Measurements from ENCODE around the gene CLIC4. TPM values are rescaled to one million over a fixed set of nuclear protein-coding genes. Genes with fewer than 3 reads are reported as not detected.

CLIC4 gene
- total and polyA plus RNA-seq, 10 of the 15 experiments (the other 5 are each of a cell fraction or from before 2014, with no cell fraction given), result 20.4 to 107 (median 69.6) TPM

DNA sequence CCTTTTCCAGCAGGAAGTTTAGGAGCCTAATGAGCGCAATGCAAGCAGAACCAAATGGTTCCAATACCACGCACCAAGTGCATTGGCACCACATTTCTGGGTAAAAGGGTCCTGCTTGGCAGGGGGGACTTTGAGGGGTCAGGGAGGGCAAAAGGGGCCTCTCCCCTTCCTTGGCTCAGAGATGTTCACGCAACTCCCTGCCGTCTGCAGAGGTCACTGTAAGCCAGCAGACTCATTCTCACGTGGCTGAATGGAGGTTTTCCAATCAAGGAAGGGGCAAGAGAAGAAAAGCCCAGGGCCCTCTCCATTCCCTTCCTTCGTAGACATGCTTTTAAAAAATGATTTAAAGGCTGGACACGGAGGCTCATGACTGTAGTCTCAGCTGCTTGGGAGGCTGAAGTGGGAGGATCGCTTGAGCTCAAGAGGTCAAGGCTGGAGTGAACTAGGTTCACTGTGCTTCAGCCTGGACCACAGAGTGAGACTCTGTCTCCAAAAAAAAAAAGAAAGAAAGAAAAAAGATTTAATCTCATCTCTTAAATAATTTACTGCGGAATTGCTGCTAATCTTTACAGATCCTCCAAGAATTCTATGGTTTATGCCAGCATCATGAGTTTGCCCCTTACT is 104.5 kb downstream of the CLIC4 start:
- Histone ChIP-seq H3K4me3 (no peak overlapping the region), H3K9ac (ENCODE audit: control insufficient read depth, insufficient read depth, low read length) (no peak overlapping the region), H3K27me3 (replicated peaks in 1 of 2; ENCODE audit: control insufficient read depth in 2 of 2, insufficient read depth in 2 of 2, low read length in 1 of 2) (no peaks in the 10 kb centered on the region), H3K27ac (ENCODE audit: control insufficient read depth, insufficient read depth) (no peak overlapping the region), H3K9me3 (replicated peaks; ENCODE audit: control insufficient read depth, insufficient read depth, low read length) (no peaks in the 10 kb centered on the region), H4K20me1 (ENCODE audit: control insufficient read depth, insufficient read depth) (no peaks in the 10 kb centered on the region), H3K4me1 (ENCODE audit: control insufficient read depth, insufficient read depth, low read length) (no peaks in the 10 kb centered on the region), H2AFZ (ENCODE audit: control insufficient read depth, low read depth, low read length) (no peak overlapping the region), H3K4me2 (ENCODE audit: control insufficient read depth, insufficient read depth) (no peak overlapping the region), H3K36me3 (ENCODE audit: control insufficient read depth in 2 of 2, insufficient read depth in 2 of 2, low read length in 1 of 2) (no peaks in the 10 kb centered on the region), H3K79me2 (ENCODE audit: control insufficient read depth, insufficient read depth, low read length) (no peaks in the 10 kb centered on the region)
- in situ Hi-C loops (cut with MboI), result loop anchor here (5.0 kb wide), 3 partner anchors 188 to 358 kb away; no protein-coding TSS in a partner anchor
- ATAC-seq, result no peak
- ChIA-PET RAD21 (ENCODE audit: unreplicated experiment) (interaction anchor here (0.7 to 4.8 kb wide), 18 partner anchors 47 to 650 kb away, joined by 3 to 60 read pairs (median 4); partner anchors contain the start of gene CLIC4), CTCF (interaction anchor here (0.7 to 10.6 kb wide), 28 partner anchors 13 to 435 kb away, joined by 3 to 133 read pairs (median 4); partner anchors contain the start of genes CLIC4, NIPAL3 and RUNX3), POLR2A (interaction anchor here (0.6 to 2.8 kb wide), 8 partner anchors 15 to 251 kb away, joined by 3 to 19 read pairs (median 4); no protein-coding TSS in a partner anchor), SMC1A (ENCODE audit: uncharacterized antibody, unreplicated experiment) (interaction anchor here (0.6 to 6.3 kb wide), 25 partner anchors 10 to 390 kb away, joined by 3 to 69 read pairs (median 6); partner anchors contain the start of gene RUNX3)
- BruUV-seq (replicated peaks), result no TSS peak
- 50% methylated on average over 9 of the region's 9 CpGs for WGBS (ENCODE audit: insufficient coverage, insufficient replicate concordance, low lambda C conversion rate, missing lambda C conversion rate)
- FAIRE-seq, result no peak
- DNase-seq (ENCODE audit: low read depth, low spot score), result no peak
- intact Hi-C loops (cut with micrococcal nuclease; ENCODE audit: unreplicated experiment), result loop anchor here (2.0 to 5.0 kb wide), 2 partner anchors 49 to 83 kb away; partner anchors contain the start of gene RUNX3
- TF ChIP-seq NRF1 (conservative IDR thresholded peaks at IDR 0.05; ENCODE audit: low read depth, low read length) (no peak), E4F1 (IDR thresholded peaks at IDR 0.05; ENCODE audit: borderline replicate concordance, partially characterized antibody) (no peak), POLR2AphosphoS5 (IDR thresholded peaks at IDR 0.05; ENCODE audit: low read length) (no peak), TBL1XR1 (IDR thresholded peaks at IDR 0.05; ENCODE audit: low read depth, low read length) (no peak), RAD21 (IDR thresholded peaks at IDR 0.05; ENCODE audit: insufficient read depth, low read depth, low read length) (peak; percentile 91), IKZF1 (conservative IDR thresholded peaks at IDR 0.05) (peak; percentile 29; the same call in 1 of the 2 replicates), ATF3 (IDR thresholded peaks at IDR 0.05; ENCODE audit: borderline replicate concordance, extremely low read depth, low read depth, low read length) (no peak), TARDBP (IDR thresholded peaks at IDR 0.05; ENCODE audit: borderline replicate concordance) (no peak), E2F4 (IDR thresholded peaks at IDR 0.05; ENCODE audit: low read depth, low read length) (no peak), RB1 (IDR thresholded peaks at IDR 0.05; ENCODE audit: borderline replicate concordance) (no peak), MYB (IDR thresholded peaks at IDR 0.05; ENCODE audit: borderline replicate concordance, low read depth, low read length) (no peak), SREBF2 (IDR thresholded peaks at IDR 0.05; ENCODE audit: low read length) (no peak), ESRRA (IDR thresholded peaks at IDR 0.05; ENCODE audit: low read length) (no peak)
- TF ChIP-seq, protein P1, sequence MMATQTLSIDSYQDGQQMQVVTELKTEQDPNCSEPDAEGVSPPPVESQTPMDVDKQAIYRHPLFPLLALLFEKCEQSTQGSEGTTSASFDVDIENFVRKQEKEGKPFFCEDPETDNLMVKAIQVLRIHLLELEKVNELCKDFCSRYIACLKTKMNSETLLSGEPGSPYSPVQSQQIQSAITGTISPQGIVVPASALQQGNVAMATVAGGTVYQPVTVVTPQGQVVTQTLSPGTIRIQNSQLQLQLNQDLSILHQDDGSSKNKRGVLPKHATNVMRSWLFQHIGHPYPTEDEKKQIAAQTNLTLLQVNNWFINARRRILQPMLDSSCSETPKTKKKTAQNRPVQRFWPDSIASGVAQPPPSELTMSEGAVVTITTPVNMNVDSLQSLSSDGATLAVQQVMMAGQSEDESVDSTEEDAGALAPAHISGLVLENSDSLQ (IDR thresholded peaks at IDR 0.05), result no peak
- TF ChIP-seq, protein P2, sequence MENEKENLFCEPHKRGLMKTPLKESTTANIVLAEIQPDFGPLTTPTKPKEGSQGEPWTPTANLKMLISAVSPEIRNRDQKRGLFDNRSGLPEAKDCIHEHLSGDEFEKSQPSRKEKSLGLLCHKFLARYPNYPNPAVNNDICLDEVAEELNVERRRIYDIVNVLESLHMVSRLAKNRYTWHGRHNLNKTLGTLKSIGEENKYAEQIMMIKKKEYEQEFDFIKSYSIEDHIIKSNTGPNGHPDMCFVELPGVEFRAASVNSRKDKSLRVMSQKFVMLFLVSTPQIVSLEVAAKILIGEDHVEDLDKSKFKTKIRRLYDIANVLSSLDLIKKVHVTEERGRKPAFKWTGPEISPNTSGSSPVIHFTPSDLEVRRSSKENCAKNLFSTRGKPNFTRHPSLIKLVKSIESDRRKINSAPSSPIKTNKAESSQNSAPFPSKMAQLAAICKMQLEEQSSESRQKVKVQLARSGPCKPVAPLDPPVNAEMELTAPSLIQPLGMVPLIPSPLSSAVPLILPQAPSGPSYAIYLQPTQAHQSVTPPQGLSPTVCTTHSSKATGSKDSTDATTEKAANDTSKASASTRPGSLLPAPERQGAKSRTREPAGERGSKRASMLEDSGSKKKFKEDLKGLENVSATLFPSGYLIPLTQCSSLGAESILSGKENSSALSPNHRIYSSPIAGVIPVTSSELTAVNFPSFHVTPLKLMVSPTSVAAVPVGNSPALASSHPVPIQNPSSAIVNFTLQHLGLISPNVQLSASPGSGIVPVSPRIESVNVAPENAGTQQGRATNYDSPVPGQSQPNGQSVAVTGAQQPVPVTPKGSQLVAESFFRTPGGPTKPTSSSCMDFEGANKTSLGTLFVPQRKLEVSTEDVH (IDR thresholded peaks at IDR 0.05; ENCODE audit: low read depth, partially characterized antibody), result no peak
